Testis (tissue), 2 donors: ENCODE measurements around the gene PPM1F.

Experiments used
- CTCF ChIP-seq, 3 experiments: fragments of 450-650 bp in 2 of 3; fragments of 200-600 bp in 1 of 3; sonication (generic) in 1 of 3; IDR thresholded peaks; one replicate each; pipeline ENCODE4 v1.5.1; 2016 to 2019; ENCODE audit warnings: antibody characterized with exemption in 3 of 3, mild to moderate bottlenecking in 2 of 3, moderate library complexity in 1 of 3
- POLR2A ChIP-seq: fragments of 450-650 bp; IDR thresholded peaks from one replicate; pipeline ENCODE4 v1.6.1; 2017; ENCODE audit warnings: antibody characterized with exemption, mild to moderate bottlenecking, moderate library complexity

GRCh38 chr22:21896951-21897513 lies 55.6 kb downstream of the PPM1F start:
- TF ChIP-seq CTCF (IDR thresholded peaks at IDR 0.05) (no peak), POLR2A (no peak)
